BLaER1 treated with 17β-estradiol and CSF1 and Interleukin-3, amounts not matched to agents 10 nM and 100 nM (cell line): ENCODE results near the gene RGL1.
A peak's percentile ranks its signal among the peaks of the same experiment; 100 is the strongest.

Experiments
- H3K27ac ChIP-seq, 11 experiments: shearing (Covaris generic); formaldehyde crosslinking; 2 replicates each; pipeline ENCODE4 v1.8.1; 2022
- H3K27me3 ChIP-seq, 11 experiments: shearing (Covaris generic); formaldehyde crosslinking; 2 replicates each; pipeline ENCODE4 v1.8.1; 2022
- H3K36me3 ChIP-seq, 11 experiments: shearing (Covaris generic); formaldehyde crosslinking; 2 replicates each; pipeline ENCODE4 v1.8.1; 2022
- H3K4me1 ChIP-seq, 10 experiments: shearing (Covaris generic); formaldehyde crosslinking; 2 replicates each; pipeline ENCODE4 v1.8.1; 2022
- H3K4me2 ChIP-seq, 11 experiments: shearing (Covaris generic); formaldehyde crosslinking; 2 replicates each; pipeline ENCODE4 v1.8.1; 2022
- H3K4me3 ChIP-seq, 10 experiments: shearing (Covaris generic); formaldehyde crosslinking; 2 replicates each; pipeline ENCODE4 v1.8.1; 2022
- H3K9ac ChIP-seq, 11 experiments: shearing (Covaris generic); formaldehyde crosslinking; 2 replicates each; pipeline ENCODE4 v1.8.1; 2022
- H3K9me3 ChIP-seq, 11 experiments: shearing (Covaris generic); formaldehyde crosslinking; replicated peaks in 1 of 11; 2 replicates each; pipeline ENCODE4 v1.8.1; 2022
- H4K20me1 ChIP-seq, 11 experiments: shearing (Covaris generic); formaldehyde crosslinking; 2 replicates each; pipeline ENCODE4 v1.8.1; 2022
- Cebpa-rat ChIP-seq, 11 experiments: shearing (Covaris generic); IDR thresholded peaks; 2 replicates each; pipeline ENCODE4 v1.8.1; 2022

The RGL1 gene

DNA sequence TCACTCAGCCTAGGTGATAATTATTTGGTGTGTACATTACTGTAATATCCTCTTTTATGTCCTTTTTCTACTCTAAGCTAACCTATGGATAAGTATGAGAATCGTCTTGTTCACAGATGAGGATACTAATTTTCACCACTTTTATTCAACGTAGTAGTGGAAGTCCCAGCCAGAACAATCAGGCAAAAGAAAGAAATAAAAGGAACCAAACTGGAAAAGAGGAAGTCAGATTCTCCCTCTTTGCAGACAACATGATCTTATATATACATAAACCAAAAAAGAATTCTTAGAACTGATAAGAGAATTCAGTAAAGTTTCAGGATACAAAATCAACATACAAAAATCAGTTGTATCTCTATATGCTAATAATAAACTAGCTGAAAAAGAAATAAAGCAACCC is 12.6 kb upstream of the RGL1 start:
- Histone ChIP-seq H3K9me3 (peaks cover 6 to 15% (median 8%) of the 10 kb centered on the region in 11 experiments; a peak in 19 of 22 replicates), H3K36me3 (no peaks in the 10 kb centered on the region), H4K20me1 (no peaks in the 10 kb centered on the region), H3K4me3 (no peak overlapping the region), H3K4me2 (peak overlapping the region in 2 of 11 experiments; percentile 59 to 75; a peak in 3 of 22 replicates), H3K9ac (no peak overlapping the region), H3K27me3 (no peaks in the 10 kb centered on the region), H3K4me1 (peaks cover 0 to 22% (median 0%) of the 10 kb centered on the region in 10 experiments; a peak in 5 of 20 replicates), H3K27ac (no peak overlapping the region; a peak in 1 of 22 replicates)
- no peak for TF ChIP-seq Cebpa-rat (IDR thresholded peaks at IDR 0.05)

- Histone ChIP-seq H3K9me3 (peaks cover 13 to 31% (median 15%) of the 10 kb centered on the region in 11 experiments), H3K27me3 (no peaks in the 10 kb centered on the region), H3K27ac (no peak overlapping the region), H3K4me3 (no peak overlapping the region), H3K36me3 (peaks cover 0 to 1% (median 0%) of the 10 kb centered on the region in 11 experiments; a peak in 1 of 22 replicates), H3K4me1 (peaks cover 0 to 22% (median 0%) of the 10 kb centered on the region in 10 experiments; a peak in 6 of 20 replicates), H3K4me2 (no peak overlapping the region), H3K9ac (no peak overlapping the region), H4K20me1 (no peaks in the 10 kb centered on the region)
- no peak for TF ChIP-seq Cebpa-rat (IDR thresholded peaks at IDR 0.05)
These were observed 10.8 kb upstream of the RGL1 start for GRCh38 chr1:183794088-183794487.

GRCh38 chr1:183800449-183800848 is 4.5 kb upstream of the RGL1 start:
- no peak overlapping the region for H3K4me3 ChIP-seq
- H4K20me1 ChIP-seq = no peaks in the 10 kb centered on the region
- no peaks in the 10 kb centered on the region for H3K27me3 ChIP-seq
- peaks cover 7 to 11% (median 8%) of the 10 kb centered on the region in 10 experiments; a peak in 19 of 20 replicates for H3K4me1 ChIP-seq
- peaks cover 0 to 23% (median 0%) of the 10 kb centered on the region in 11 experiments; a peak in 5 of 22 replicates for H3K36me3 ChIP-seq
- no peak overlapping the region for H3K9ac ChIP-seq
- TF ChIP-seq Cebpa-rat (IDR thresholded peaks at IDR 0.05) = no peak
- H3K4me2 ChIP-seq = no peak overlapping the region
- no peak overlapping the region for H3K27ac ChIP-seq
- H3K9me3 ChIP-seq = peaks cover 40 to 70% (median 51%) of the 10 kb centered on the region in 11 experiments

- Histone ChIP-seq H3K27me3 (no peaks in the 10 kb centered on the region), H4K20me1 (peaks cover 0 to 2% (median 0%) of the 10 kb centered on the region in 11 experiments; a peak in 4 of 22 replicates), H3K9ac (no peak overlapping the region), H3K4me3 (no peak overlapping the region), H3K4me2 (no peak overlapping the region), H3K4me1 (peaks cover 8 to 17% (median 14%) of the 10 kb centered on the region in 10 experiments), H3K27ac (no peak overlapping the region), H3K36me3 (peaks cover 0 to 31% (median 3%) of the 10 kb centered on the region in 11 experiments; a peak in 8 of 22 replicates), H3K9me3 (peaks cover 40 to 70% (median 51%) of the 10 kb centered on the region in 11 experiments)
- no peak for TF ChIP-seq Cebpa-rat (IDR thresholded peaks at IDR 0.05)
These were observed 3.3 kb upstream of the RGL1 start for GRCh38 chr1:183801649-183802048.

DNA sequence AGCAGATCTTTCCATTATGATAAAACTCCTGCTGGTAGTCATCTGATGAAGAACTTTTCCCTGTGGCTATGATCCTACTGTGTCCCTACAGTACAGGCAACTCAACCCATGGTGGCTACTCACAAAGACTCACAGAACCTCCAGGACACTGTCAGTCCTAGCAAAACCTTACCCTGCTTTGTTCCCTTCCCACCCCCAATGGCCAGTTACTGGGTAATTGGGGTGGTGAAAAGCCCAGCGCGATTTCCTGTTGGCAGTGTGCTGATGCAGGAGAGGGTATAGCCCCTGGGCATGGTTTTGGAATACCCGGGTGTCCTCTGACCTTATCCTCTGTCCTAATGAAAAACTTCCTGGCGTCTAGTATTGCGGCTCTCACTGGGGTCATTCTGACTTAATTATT is 533 bp upstream of the RGL1 start:
- Histone ChIP-seq H3K4me1 (peaks cover 16 to 43% (median 37%) of the 10 kb centered on the region in 10 experiments), H3K9ac (peak overlapping the region in 10 of 11 experiments; percentile 81 to 96 (median 88); a peak in 21 of 22 replicates), H3K9me3 (peaks cover 31 to 46% (median 40%) of the 10 kb centered on the region in 11 experiments), H3K36me3 (peaks cover 9 to 54% (median 18%) of the 10 kb centered on the region in 11 experiments; a peak in 21 of 22 replicates), H3K4me3 (peak overlapping the region; percentile 64 to 80 (median 76); a peak in 17 of 20 replicates), H3K27me3 (no peaks in the 10 kb centered on the region), H3K27ac (peak overlapping the region; percentile 77 to 92 (median 87); a peak in 20 of 22 replicates), H4K20me1 (peaks cover 0 to 28% (median 6%) of the 10 kb centered on the region in 11 experiments; a peak in 8 of 22 replicates), H3K4me2 (peak overlapping the region; percentile 81 to 98 (median 92))
- no peak for TF ChIP-seq Cebpa-rat (IDR thresholded peaks at IDR 0.05)

DNA sequence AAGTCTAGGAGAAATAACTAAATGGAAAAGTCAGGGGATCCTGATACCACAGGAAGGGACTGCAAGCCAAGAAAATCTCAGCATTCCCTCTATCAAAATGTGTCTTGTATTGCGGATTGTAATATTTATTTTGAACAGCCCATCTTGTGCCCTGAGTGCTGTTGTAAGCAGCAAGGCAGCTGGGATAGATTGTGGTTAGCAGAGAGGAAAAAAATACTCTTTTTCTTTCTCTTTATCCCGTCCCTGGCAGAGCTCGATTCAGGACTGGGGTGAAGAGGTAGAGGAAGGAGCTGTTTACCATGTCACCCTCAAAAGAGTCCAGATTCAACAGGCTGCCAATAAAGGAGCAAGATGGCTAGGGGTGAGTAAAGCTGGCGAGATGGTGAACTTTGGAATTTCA is 1.2 kb downstream of the RGL1 start:
- Histone ChIP-seq H3K4me1 (peaks cover 32 to 59% (median 53%) of the 10 kb centered on the region in 10 experiments), H3K9me3 (peaks cover 13 to 29% (median 23%) of the 10 kb centered on the region in 11 experiments), H3K27ac (peak overlapping the region; percentile 77 to 92 (median 87)), H3K9ac (peak overlapping the region; percentile 81 to 96 (median 87)), H3K4me2 (peak overlapping the region; percentile 83 to 98 (median 93)), H3K27me3 (no peaks in the 10 kb centered on the region), H3K36me3 (peaks cover 26 to 60% (median 34%) of the 10 kb centered on the region in 11 experiments), H3K4me3 (peak overlapping the region; percentile 64 to 80 (median 76)), H4K20me1 (peaks cover 0 to 46% (median 17%) of the 10 kb centered on the region in 11 experiments; a peak in 12 of 22 replicates)
- no peak for TF ChIP-seq Cebpa-rat (IDR thresholded peaks at IDR 0.05)

- Histone ChIP-seq H3K27me3 (no peaks in the 10 kb centered on the region), H3K9ac (peak overlapping the region; percentile 81 to 96 (median 87)), H3K4me1 (peaks cover 37 to 62% (median 54%) of the 10 kb centered on the region in 10 experiments), H3K4me2 (peak overlapping the region; percentile 83 to 98 (median 93)), H3K36me3 (peaks cover 30 to 63% (median 39%) of the 10 kb centered on the region in 11 experiments), H3K9me3 (peaks cover 8 to 24% (median 17%) of the 10 kb centered on the region in 11 experiments), H3K4me3 (peak overlapping the region; percentile 64 to 80 (median 76)), H3K27ac (peak overlapping the region; percentile 77 to 92 (median 87)), H4K20me1 (peaks cover 0 to 51% (median 17%) of the 10 kb centered on the region in 11 experiments; a peak in 12 of 22 replicates)
- TF ChIP-seq Cebpa-rat (IDR thresholded peaks at IDR 0.05) = no peak
These were observed 1.8 kb downstream of the RGL1 start for GRCh38 chr1:183806675-183807074.

DNA sequence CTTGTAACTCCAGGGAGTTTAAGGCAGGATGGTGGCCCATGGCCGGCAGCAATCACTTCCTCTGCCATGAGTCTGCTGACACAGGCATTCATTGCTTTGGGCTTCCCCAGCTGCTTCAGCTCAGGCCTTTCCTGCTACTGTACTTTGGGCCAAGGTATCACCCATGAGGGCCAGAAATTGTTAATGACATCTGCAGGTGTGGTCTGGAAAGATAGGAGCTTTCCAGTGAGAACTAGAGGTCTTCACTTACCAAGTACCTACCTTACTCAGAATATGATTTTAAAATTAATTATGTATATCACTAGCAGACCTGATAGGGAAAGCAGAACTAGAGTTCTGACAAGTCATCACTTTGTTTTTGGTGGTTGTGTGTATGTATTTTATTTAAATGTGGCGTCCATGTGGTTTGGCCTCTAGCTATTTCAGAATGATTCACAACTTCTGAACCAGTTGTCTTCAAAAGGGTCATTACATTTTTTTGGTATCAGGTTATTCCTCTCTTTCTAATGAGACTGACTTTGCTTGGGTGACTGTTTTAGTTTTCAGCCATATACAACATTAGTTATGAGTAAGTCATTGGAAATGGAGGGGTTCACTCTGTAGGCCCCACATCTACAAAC is 2.7 kb downstream of the RGL1 start:
- Histone ChIP-seq H3K36me3 (peaks cover 30 to 66% (median 47%) of the 10 kb centered on the region in 11 experiments), H3K27me3 (no peaks in the 10 kb centered on the region), H3K27ac (peak overlapping the region; percentile 77 to 92 (median 87); a peak in 20 of 22 replicates), H3K4me2 (peak overlapping the region; percentile 83 to 98 (median 93)), H3K9ac (peak overlapping the region; percentile 81 to 96 (median 87); a peak in 21 of 22 replicates), H3K4me3 (peak overlapping the region; percentile 64 to 80 (median 76)), H4K20me1 (peaks cover 0 to 61% (median 24%) of the 10 kb centered on the region in 11 experiments; a peak in 16 of 22 replicates), H3K9me3 (peaks cover 0 to 14% (median 7%) of the 10 kb centered on the region in 11 experiments; a peak in 20 of 22 replicates), H3K4me1 (peaks cover 47 to 71% (median 61%) of the 10 kb centered on the region in 10 experiments)
- no peak for TF ChIP-seq Cebpa-rat (IDR thresholded peaks at IDR 0.05)
